Skeletal muscle tissue (tissue), 4 donors: ENCODE results near the gene BPIFB2. TPM values are rescaled to one million over a fixed set of nuclear protein-coding genes. Genes with fewer than 3 reads are reported as not detected.
A peak's percentile ranks its signal among the peaks of the same experiment; 100 is the strongest.

ENCODE experiments used
- H3K27ac ChIP-seq: one replicate; pipeline ENCODE4 v1.7.0; 2013; ENCODE audit warnings: mild to moderate bottlenecking, low read depth, low read length, inconsistent platforms
- H3K27me3 ChIP-seq, 3 donors: one replicate each; pipeline ENCODE4 v1.7.0; 2013; ENCODE audit warnings: low read length in 3 of 3; ENCODE audit not compliant: control insufficient read depth in 3 of 3, insufficient read depth in 3 of 3
- H3K36me3 ChIP-seq, 3 donors: one replicate each; pipeline ENCODE4 v1.7.0; 2013; ENCODE audit warnings: low read length in 3 of 3; ENCODE audit not compliant: control insufficient read depth in 3 of 3, insufficient read depth in 3 of 3
- H3K4me1 ChIP-seq, 3 donors: one replicate each; pipeline ENCODE4 v1.7.0; 2013; ENCODE audit warnings: low read length in 3 of 3, mild to moderate bottlenecking in 3 of 3; ENCODE audit not compliant: control insufficient read depth in 3 of 3, insufficient read depth in 3 of 3
- H3K4me3 ChIP-seq, 3 donors: one replicate each; pipeline ENCODE4 v1.7.0; 2013; ENCODE audit warnings: low read length in 3 of 3
- H3K9ac ChIP-seq, 3 donors: one replicate each; pipeline ENCODE4 v1.7.0; 2013; ENCODE audit warnings: low read length in 3 of 3, mild to moderate bottlenecking in 3 of 3, moderate library complexity in 2 of 3, low read depth in 1 of 3
- H3K9me3 ChIP-seq, 3 donors: one replicate each; pipeline ENCODE4 v1.7.0; 2013; ENCODE audit warnings: low read length in 3 of 3; ENCODE audit not compliant: control insufficient read depth in 3 of 3
- total RNA-seq: library from RNA; depleted of rRNA; stranded (reverse); fragments of >200 nt; gene quantifications from one replicate; pipeline ENCODE4 v1.2.3, GENCODE V29; 2014
- donor health status: Osteomylitis.

BPIFB2 gene
- total RNA-seq, 1 donor from 2014 or later: not detected

DNA sequence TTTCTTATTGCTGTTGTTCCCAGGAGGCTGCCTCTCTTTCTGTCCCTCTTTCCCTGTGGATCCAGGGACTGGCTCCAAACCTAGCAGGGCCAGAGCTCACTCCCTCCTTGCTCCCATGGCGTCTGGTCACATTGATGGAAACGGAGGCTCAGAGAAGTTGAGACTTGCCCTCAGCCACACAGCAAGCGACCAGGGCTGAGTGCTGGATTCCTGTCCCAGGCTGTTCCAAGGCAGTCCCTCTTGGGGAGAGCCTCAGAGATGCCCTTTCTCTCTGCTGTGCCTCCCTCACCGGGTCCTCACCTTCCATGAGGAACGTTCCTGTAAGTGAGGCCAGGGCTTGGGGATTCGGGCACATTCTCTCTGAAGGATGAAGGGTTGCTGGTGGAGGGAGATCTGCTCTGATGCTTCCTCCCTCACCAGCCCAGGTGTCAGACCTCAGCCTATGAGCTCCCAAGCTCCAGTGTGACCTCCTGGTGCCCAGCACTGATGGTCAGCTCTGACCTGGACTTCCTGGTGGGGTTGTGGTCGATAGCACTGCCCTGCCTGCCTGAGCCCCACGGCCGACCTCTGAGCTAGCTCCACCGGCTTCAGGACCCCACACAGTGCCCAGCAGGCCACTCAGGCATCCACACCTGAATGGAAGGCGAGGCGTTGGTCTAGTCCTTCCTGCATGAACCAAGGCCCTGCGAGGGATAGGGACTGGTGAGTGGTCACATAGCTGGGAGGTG, 30.1 kb upstream of the BPIFB2 start:
- Histone ChIP-seq H3K36me3 (no peaks in the 10 kb centered on the region), H3K9me3 (no peaks in the 10 kb centered on the region), H3K4me1 (no peaks in the 10 kb centered on the region), H3K27ac (no peak overlapping the region), H3K4me3 (no peak overlapping the region), H3K9ac (no peak overlapping the region), H3K27me3 (peaks cover 0 to 15% (median 5%) of the 10 kb centered on the region in 3 donors)

GRCh38 chr20:32978009-32978335, 29.5 kb upstream of the BPIFB2 start:
- H3K27ac ChIP-seq: no peak overlapping the region
- no peak overlapping the region for H3K4me3 ChIP-seq

DNA sequence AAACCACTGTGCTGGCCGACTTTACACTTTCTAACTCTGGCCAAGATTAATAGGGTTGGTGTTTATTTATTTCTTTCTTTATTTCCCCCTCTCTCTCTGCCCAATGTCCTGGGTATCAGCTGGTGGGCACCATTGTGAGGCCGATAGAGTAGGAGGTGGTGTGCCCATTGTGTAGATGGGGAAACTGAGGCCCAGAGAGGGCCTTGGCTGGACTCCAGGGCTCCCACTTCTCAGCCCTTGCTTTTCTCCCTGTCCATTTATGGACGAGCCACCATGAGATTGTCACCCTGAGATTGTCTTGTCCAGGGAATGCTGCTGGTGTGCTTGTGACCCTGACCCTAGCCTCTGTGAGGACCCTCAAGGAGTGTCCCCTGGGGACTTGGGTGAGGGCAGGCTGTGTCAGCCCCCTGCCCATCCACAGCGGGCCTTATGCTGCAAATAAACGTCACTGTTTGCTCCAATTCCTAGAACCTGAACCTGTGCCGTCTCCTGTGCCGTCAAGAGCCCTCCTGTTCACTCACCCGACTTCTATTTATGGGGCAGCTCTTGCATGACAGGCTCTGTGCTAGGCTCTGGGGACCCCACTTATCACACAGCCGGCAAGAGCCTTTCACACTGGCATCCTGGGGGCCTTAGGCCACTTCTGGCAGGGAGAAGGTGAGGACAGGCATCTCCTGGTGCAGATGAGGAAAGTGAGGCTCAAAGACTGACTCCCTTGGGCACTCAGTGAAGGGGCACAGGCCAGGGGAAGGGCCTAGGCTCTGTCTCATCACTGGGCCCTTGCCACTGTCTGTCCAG, 28.1 kb upstream of the BPIFB2 start:
- H3K9ac ChIP-seq: no peak overlapping the region

More at GRCh38 chr20:32978009-32978335, 29.5 kb upstream of the BPIFB2 start:
- Histone ChIP-seq H3K4me1 (peaks cover 0 to 4% (median 0%) of the 10 kb centered on the region in 3 donors), H3K9me3 (no peaks in the 10 kb centered on the region), H3K27me3 (peaks cover 0 to 15% (median 5%) of the 10 kb centered on the region in 3 donors), H3K36me3 (no peaks in the 10 kb centered on the region), H3K9ac (no peak overlapping the region)

GRCh38 chr20:32980131-32980941, 27.2 kb upstream of the BPIFB2 start:
- H3K36me3 ChIP-seq: no peaks in the 10 kb centered on the region
- no peak overlapping the region for H3K27ac ChIP-seq
- H3K27me3 ChIP-seq: peaks cover 0 to 15% (median 5%) of the 10 kb centered on the region in 3 donors
- H3K4me3 ChIP-seq: no peak overlapping the region
- H3K4me1 ChIP-seq: peaks cover 0 to 8% (median 0%) of the 10 kb centered on the region in 3 donors
- H3K9ac ChIP-seq: no peak overlapping the region
- H3K9me3 ChIP-seq: no peaks in the 10 kb centered on the region

More for the DNA sequence above, 28.1 kb upstream of the BPIFB2 start:
- H3K27ac ChIP-seq: no peak overlapping the region
- H3K4me3 ChIP-seq: no peak overlapping the region
- peaks cover 0 to 8% (median 0%) of the 10 kb centered on the region in 3 donors for H3K4me1 ChIP-seq
- H3K27me3 ChIP-seq: peaks cover 0 to 15% (median 5%) of the 10 kb centered on the region in 3 donors
- H3K9me3 ChIP-seq: no peaks in the 10 kb centered on the region
- no peaks in the 10 kb centered on the region for H3K36me3 ChIP-seq

DNA sequence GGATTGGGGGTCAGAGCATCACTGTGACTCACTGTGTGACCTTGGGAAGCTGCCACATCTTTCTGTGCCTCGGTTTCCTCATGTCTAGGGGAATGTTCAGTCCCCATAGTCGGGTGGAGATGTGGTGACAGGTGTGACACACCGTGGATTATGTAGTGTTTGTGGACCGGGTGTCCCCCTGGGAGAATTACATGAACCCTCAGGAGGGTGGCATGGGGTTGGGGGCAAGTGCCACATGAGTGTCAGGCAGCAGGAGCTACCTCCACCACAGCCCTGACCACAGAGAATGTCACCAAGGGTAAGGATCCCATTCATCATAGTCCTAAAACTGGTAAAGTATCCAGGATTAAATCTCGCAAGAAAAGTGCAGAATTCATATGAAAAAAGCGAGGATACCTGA, 26.5 kb upstream of the BPIFB2 start:
- Histone ChIP-seq H3K36me3 (no peaks in the 10 kb centered on the region), H3K27ac (no peak overlapping the region), H3K4me3 (no peak overlapping the region), H3K9ac (no peak overlapping the region), H3K27me3 (peaks cover 0 to 15% (median 5%) of the 10 kb centered on the region in 3 donors), H3K9me3 (no peaks in the 10 kb centered on the region), H3K4me1 (peaks cover 0 to 8% (median 0%) of the 10 kb centered on the region in 3 donors)

DNA sequence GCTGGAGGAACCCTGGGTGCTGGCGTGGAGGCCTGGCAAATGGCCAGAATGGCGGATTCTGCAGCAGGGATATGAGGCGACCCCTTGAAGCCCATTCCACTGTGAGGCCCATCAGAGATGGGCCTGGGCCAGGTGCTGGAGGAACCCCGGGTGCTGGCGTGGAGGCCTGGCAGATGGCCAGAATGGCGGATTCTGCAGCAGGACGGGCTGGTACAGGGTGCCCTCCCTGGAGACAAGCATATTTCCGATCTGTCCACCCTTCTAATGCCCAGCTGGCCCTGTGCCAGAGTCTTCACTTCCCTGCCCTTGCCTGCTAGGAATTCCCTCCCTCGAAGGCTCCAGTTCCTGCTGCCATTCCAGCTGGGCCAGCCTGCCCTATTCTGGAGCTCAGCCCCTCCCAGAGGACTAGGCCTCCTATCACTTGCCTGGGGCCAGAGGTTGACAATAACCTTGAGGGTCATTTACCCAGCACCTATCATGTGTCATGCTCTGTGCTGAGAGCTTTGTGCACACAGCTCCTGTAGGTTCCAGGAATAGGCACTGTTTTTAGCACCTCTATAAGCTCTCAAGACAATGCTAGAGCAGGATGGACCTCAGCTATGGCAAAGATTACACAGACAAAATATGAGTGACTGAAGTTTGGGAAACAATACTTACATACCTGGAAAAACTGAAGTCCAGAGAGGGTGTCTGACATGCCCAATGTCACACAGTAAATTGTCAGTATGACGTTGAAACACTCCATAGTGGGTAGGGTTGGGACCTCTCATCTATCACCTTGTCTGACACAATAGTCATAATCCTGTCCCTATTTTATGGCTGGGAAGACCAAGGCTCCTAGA, 24.7 kb upstream of the BPIFB2 start:
- Histone ChIP-seq H3K27ac (no peak overlapping the region), H3K4me3 (no peak overlapping the region), H3K27me3 (peaks cover 0 to 13% (median 3%) of the 10 kb centered on the region in 3 donors)

DNA sequence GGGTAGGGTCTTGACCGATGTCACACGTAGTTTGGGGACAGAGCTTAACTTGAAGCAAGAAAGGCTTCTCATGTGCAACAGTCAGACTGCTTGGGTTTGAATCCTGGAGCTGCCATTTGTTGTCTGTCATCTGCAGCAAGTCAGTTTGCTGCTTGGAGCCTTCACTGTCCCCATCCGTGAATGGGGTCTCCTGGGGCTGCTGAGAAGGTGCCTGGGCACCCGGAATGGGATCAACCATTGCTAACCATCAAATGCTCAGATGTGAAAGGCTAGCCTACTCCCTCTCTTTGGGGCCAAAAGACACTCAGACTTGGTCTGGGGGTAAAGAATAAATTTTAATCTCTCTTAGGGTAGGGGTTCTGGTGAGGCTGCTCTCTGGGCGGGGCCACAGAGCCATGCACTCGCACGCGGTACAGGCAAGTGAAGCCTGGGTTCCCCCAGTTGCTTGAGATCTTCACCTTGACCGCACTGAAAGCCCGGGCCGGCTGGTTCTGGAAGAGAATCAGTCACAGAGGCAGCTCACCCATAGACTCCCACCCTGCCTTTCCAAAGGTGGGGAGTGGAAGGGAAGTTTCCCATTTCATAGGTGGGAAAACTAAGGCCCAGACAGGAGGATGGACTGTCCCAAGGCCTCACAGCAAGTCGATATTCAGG, 23.9 kb upstream of the BPIFB2 start:
- peaks cover 0 to 8% (median 0%) of the 10 kb centered on the region in 3 donors for H3K4me1 ChIP-seq

More for the DNA sequence above, 24.7 kb upstream of the BPIFB2 start:
- Histone ChIP-seq H3K4me1 (peaks cover 0 to 8% (median 0%) of the 10 kb centered on the region in 3 donors), H3K36me3 (no peaks in the 10 kb centered on the region), H3K9me3 (no peaks in the 10 kb centered on the region), H3K9ac (peak overlapping the region in 1 of 3 donors; percentile 33)

DNA sequence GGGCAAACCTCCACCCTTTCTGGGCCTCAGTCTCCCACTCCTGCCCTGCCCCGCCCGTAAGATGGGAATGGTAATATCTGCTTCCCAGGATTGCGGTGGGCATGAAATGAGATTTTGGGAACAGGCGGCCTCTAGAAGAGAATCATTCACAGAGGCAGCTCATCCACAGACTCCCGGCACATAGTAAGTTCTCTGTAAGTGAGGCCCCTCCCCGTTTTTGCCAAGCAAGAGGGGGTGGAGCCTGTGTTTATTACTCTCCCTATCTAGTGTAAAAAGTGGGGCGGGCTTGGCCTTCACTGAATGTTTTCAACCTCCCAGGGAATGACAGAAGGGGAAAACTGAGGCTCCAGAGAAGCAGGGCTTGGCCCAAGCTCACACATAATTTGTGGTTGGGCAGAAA, 23.3 kb upstream of the BPIFB2 start:
- Histone ChIP-seq H3K9me3 (no peaks in the 10 kb centered on the region), H3K4me3 (no peak overlapping the region), H3K4me1 (peaks cover 0 to 8% (median 0%) of the 10 kb centered on the region in 3 donors), H3K27me3 (peaks cover 0 to 11% (median 2%) of the 10 kb centered on the region in 3 donors), H3K36me3 (no peaks in the 10 kb centered on the region), H3K9ac (no peak overlapping the region), H3K27ac (no peak overlapping the region)

More for the DNA sequence above, 23.9 kb upstream of the BPIFB2 start:
- Histone ChIP-seq H3K27me3 (peaks cover 0 to 11% (median 2%) of the 10 kb centered on the region in 3 donors), H3K27ac (no peak overlapping the region), H3K36me3 (no peaks in the 10 kb centered on the region), H3K9me3 (no peaks in the 10 kb centered on the region), H3K9ac (no peak overlapping the region), H3K4me3 (no peak overlapping the region)
